ENCODE data around the gene HK1.

Gene HK1

GRCh38 chr10:69437321-69438259 is 159.3 kb downstream of the HK1 start:
- Histone ChIP-seq H3K4me2 (ENCODE audit: low read length) (no peak overlapping the region), H2AFZ (ENCODE audit: low read depth, low read length) (no peak overlapping the region), H3K27ac (ENCODE audit: low read length) (no peak overlapping the region), H3K4me1 (ENCODE audit: low read length) (peaks cover 8% of the 10 kb centered on the region), H4K20me1 (ENCODE audit: insufficient read depth, low read length) (no peaks in the 10 kb centered on the region), H3K36me3 (replicated peaks; ENCODE audit: low read depth, low read length) (no peaks in the 10 kb centered on the region), H3K79me2 (ENCODE audit: low read length) (no peaks in the 10 kb centered on the region), H3K27me3 (ENCODE audit: low read depth, low read length) (no peaks in the 10 kb centered on the region), H3K4me3 (ENCODE audit: low read length) (no peak overlapping the region), H3K9ac (ENCODE audit: low read length) (no peak overlapping the region), H3K9me3 (ENCODE audit: insufficient read depth, low read length) (no peaks in the 10 kb centered on the region)
- TF ChIP-seq EZH2phosphoT487 (IDR thresholded peaks at IDR 0.05; ENCODE audit: low read depth) = no peak
- TF ChIP-seq, protein P1, sequence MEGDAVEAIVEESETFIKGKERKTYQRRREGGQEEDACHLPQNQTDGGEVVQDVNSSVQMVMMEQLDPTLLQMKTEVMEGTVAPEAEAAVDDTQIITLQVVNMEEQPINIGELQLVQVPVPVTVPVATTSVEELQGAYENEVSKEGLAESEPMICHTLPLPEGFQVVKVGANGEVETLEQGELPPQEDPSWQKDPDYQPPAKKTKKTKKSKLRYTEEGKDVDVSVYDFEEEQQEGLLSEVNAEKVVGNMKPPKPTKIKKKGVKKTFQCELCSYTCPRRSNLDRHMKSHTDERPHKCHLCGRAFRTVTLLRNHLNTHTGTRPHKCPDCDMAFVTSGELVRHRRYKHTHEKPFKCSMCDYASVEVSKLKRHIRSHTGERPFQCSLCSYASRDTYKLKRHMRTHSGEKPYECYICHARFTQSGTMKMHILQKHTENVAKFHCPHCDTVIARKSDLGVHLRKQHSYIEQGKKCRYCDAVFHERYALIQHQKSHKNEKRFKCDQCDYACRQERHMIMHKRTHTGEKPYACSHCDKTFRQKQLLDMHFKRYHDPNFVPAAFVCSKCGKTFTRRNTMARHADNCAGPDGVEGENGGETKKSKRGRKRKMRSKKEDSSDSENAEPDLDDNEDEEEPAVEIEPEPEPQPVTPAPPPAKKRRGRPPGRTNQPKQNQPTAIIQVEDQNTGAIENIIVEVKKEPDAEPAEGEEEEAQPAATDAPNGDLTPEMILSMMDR (IDR thresholded peaks at IDR 0.05; ENCODE audit: low read depth, low read length) = no peak

DNA sequence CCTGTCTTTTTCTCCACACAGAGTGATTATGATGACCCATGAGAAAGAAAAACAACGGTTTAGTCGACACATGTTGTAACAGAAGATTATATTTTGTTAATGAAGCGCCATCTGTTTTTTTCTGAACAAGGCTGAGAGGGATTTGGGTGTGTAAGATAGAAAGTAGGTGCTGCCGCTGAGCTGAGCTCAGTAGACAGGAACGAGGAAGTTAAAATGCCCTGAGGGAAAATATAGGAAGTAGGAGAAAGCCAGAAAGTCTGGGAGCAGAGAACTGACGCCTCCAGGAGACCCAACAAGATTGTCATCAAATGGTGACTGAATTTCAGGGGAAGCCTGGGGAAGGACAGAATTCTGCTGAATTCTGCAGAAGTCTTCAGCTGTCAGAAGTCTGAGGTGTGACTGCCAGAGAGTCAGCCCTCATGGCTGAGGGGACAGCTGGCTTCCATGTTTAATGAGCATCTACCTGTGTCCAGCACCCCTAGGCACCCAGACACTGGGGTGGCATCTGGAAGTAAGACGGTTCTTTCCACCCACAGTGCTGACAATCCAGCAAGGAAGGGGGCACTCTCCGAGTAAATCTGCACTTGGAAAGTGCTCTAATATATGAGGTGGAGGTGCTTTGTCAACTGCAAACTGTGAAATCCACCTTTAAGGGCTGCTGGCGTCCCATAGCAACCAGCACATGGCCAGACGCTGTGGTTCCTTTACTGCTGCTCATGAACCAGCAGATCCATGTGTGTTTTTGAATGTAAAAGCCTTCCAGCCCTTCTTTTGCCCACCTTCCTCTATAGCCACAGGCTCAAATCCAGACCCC is 160.4 kb downstream of the HK1 start:
- H4K20me1 ChIP-seq (ENCODE audit: insufficient read depth, low read length) = no peaks in the 10 kb centered on the region
- no peak overlapping the region for H3K27ac ChIP-seq (ENCODE audit: low read length)
- TF ChIP-seq, protein P1 (IDR thresholded peaks at IDR 0.05; ENCODE audit: low read depth, low read length) = no peak
- TF ChIP-seq EZH2phosphoT487 (IDR thresholded peaks at IDR 0.05; ENCODE audit: low read depth) = no peak
- H3K4me3 ChIP-seq (ENCODE audit: low read length) = no peak overlapping the region
- H3K27me3 ChIP-seq (ENCODE audit: low read depth, low read length) = no peaks in the 10 kb centered on the region
- peaks cover 8% of the 10 kb centered on the region for H3K4me1 ChIP-seq (ENCODE audit: low read length)
- no peaks in the 10 kb centered on the region for H3K9me3 ChIP-seq (ENCODE audit: insufficient read depth, low read length)
- peak overlapping the region; percentile 37 for H3K4me2 ChIP-seq (ENCODE audit: low read length)
- no peak overlapping the region for H3K9ac ChIP-seq (ENCODE audit: low read length)
- H3K79me2 ChIP-seq (ENCODE audit: low read length) = no peaks in the 10 kb centered on the region
- H3K36me3 ChIP-seq (replicated peaks; ENCODE audit: low read depth, low read length) = no peaks in the 10 kb centered on the region
- H2AFZ ChIP-seq (ENCODE audit: low read depth, low read length) = no peak overlapping the region

GRCh38 chr10:69439350-69439739 is 161.0 kb downstream of the HK1 start:
- Histone ChIP-seq H3K36me3 (replicated peaks; ENCODE audit: low read depth, low read length) (no peaks in the 10 kb centered on the region), H3K27ac (ENCODE audit: low read length) (no peak overlapping the region), H3K79me2 (ENCODE audit: low read length) (no peaks in the 10 kb centered on the region), H3K4me3 (ENCODE audit: low read length) (no peak overlapping the region), H4K20me1 (ENCODE audit: insufficient read depth, low read length) (no peaks in the 10 kb centered on the region), H3K4me2 (ENCODE audit: low read length) (no peak overlapping the region), H3K4me1 (ENCODE audit: low read length) (peaks cover 8% of the 10 kb centered on the region), H3K27me3 (ENCODE audit: low read depth, low read length) (no peaks in the 10 kb centered on the region), H3K9me3 (ENCODE audit: insufficient read depth, low read length) (no peaks in the 10 kb centered on the region), H2AFZ (ENCODE audit: low read depth, low read length) (no peak overlapping the region), H3K9ac (ENCODE audit: low read length) (no peak overlapping the region)
- no peak for TF ChIP-seq EZH2phosphoT487 (IDR thresholded peaks at IDR 0.05; ENCODE audit: low read depth)
- TF ChIP-seq, protein P1 (IDR thresholded peaks at IDR 0.05; ENCODE audit: low read depth, low read length) = no peak
